Measurements from ENCODE around the gene RAP1A.

The RAP1A gene

GRCh38 chr1:111719674-111720132, 100.1 kb downstream of the RAP1A start:
- DNase-seq (ENCODE audit: low read depth): no peak

DNA sequence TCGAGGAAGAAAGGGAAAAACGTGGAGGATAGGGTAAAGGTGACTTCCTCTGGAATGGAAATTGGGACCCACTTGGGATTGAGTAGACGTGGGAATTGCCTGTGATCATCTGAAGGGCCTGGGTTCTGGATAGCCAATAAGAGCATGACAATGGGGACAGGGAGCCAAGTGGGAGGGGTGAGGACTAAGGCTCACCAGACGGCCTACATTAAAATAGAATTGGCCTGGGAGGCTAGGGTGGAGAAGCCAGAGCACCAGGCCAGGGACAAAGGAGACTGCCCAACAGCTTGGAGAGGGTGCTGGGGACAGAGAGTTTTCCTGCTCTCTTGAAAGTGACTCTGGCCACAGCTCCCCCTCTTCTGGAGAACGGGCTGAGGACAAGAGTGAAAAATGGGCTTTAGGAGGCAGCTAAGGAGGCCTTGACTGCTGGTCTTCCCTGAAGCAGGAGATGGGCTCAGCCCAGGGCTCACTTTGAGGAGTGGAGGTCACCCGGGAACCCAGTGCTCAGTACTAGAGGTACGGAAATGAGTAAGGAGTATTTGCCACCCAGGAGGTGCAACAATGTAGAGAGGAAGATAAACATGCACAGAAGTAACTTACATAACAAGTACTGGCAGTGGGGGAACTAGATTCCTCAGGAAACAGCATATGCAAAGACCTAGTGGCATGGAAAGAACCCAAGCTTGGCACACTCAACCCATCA, 100.8 kb downstream of the RAP1A start:
- DNase-seq (ENCODE audit: low read depth): no peak

DNA sequence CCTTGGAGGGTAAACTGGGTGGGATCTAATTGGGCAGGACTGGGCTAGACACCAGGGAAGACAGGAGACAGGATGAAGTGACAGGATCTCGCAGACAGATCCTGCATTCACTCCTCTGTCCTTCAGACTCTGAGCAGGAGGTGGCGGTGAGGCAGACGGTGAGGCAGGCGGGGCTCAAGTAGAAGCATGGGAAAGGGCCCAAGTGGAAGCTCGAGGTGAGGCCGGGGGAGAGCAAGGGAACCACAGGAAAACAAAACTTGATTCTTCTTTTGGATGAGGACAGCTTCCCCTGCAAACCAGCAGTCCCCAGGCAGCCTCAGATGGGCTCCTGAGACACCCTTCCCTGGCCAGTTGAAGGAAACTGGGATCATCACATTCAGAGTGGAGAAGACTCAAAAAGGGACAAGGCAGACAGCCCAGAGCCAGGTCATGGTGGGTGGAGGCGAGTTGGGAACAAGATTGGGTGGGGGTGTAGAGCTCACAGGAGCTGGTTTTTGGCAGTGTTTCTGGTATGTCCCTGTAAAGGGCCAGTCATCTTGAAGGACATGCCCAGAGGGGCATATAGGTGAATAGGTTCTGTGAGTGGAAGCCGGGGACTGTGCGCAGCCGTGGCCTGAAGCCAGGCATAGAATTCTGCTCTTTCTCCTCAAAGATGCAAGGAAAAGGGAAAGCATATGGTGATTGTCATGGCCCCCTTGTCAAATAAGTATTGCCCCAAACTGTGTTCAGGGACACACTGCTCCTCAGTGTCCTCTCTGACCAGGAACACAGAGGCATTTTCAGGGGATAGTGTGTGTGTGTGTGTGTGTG, 101.6 kb downstream of the RAP1A start:
- no peak for DNase-seq (ENCODE audit: low read depth)

- DNase-seq (ENCODE audit: low read depth): no peak
These were observed 103.7 kb downstream of the RAP1A start for GRCh38 chr1:111723091-111723806.

DNA sequence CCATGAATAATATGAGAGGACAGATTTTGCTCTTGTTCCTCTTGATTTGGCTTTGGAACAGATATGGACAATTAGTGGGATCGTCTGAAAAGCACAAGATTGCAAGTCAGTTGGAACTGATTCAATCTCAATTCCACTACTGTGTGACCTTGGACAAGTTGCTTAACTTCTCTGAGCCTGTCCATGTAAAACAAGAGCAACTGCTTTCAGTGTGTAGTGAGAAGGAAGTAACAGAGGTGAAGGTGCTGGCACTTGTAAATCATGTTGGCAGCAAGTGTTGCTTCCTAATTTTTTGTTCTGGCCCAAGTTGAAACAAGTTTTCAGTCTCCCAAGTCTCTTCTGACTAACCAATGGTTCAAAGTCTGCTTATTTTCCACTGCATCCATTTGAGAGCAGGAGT, 104.3 kb downstream of the RAP1A start:
- no peak for DNase-seq (ENCODE audit: low read depth)

DNA sequence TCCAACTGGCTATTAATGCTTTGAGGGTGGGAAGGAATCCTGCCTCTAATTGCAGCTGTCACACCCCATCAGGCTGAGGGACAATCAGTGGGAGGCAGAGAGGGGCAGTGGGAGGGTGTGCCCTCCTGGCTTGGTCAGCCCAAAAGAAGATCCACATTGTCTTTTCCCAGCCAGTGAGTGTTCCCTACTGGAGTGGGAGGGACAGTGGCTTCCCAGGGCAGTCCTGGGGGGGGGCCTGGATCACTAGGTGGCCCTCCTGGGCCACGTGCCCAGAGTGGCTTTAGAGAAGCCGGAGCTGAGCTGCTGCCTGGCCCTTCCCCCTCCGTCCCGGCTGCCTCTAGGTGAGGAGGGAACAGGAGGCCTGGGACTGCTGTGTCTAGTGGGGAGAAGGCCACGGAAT, 105.6 kb downstream of the RAP1A start:
- DNase-seq (ENCODE audit: low read depth): no peak

GRCh38 chr1:111727056-111727455, 107.5 kb downstream of the RAP1A start:
- DNase-seq (ENCODE audit: low read depth): no peak

DNA sequence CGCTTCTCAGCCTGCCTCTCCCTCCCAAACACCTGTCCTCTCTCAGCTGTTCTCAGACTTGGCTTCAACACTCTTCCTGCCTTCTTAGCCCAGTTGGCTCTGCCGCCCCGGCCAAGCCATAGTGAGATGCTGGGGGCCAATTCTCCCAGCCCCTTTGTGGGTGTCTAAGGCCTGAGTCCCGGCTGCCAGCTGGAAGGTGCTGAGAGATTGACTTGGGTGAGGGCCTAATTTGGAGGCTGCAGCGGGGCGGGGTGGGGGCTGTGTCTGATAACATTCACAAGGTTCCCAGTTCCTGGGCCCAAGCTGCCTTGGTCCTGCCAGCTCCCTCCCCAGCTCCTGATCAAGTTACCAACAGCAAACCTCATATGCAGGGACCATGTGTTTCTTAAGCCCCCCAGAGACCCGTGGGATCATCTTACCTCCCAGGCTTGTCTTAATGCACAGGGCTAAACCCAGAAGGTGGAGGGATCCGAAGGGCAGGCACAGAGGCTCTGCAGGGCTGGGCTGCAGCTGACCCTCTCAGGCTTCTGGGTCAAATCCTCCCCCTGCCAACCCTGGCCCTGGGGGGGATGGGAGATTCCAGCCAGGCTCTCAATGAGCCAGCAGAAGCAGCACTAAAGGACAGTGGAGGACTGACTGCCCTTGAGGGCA, 109.8 kb downstream of the RAP1A start:
- no peak for DNase-seq (ENCODE audit: low read depth)

GRCh38 chr1:111729946-111730681, 110.5 kb downstream of the RAP1A start:
- DNase-seq (ENCODE audit: low read depth): no peak

- DNase-seq (ENCODE audit: low read depth): no peak
These were observed 111.1 kb downstream of the RAP1A start for GRCh38 chr1:111730706-111731105.

- DNase-seq (ENCODE audit: low read depth): no peak
These were observed 112.4 kb downstream of the RAP1A start for GRCh38 chr1:111731956-111732355.

- no peak for DNase-seq (ENCODE audit: low read depth)
These were observed 113.1 kb downstream of the RAP1A start for GRCh38 chr1:111732718-111733117.

GRCh38 chr1:111733183-111733991, 113.8 kb downstream of the RAP1A start:
- no peak for DNase-seq (ENCODE audit: low read depth)

- no peak for DNase-seq (ENCODE audit: low read depth)
These were observed 114.4 kb downstream of the RAP1A start for GRCh38 chr1:111733992-111734341.

GRCh38 chr1:111734426-111734825, 114.8 kb downstream of the RAP1A start:
- DNase-seq (ENCODE audit: low read depth): no peak

DNA sequence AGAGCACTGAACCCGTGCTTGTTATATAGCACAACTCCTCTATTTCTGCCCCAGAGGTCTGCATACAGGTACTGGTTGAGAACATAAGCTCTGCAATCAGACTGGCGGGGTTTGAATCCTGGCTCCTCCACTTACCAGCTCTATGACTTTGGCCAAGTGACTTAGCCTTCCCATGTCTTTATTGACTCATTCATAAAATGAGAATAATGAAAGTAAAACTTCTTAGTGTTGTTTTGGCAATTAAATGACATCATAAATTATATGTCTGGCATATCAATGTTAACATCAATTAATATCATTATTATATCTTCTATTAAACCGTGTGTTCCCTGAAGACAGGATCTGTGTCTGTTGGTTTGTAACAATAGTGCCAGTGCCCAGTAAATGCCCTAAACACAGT, 115.3 kb downstream of the RAP1A start:
- DNase-seq (ENCODE audit: low read depth): no peak

- no peak for DNase-seq (ENCODE audit: low read depth)
These were observed 115.7 kb downstream of the RAP1A start for GRCh38 chr1:111735321-111735720.

- DNase-seq (ENCODE audit: low read depth): no peak
These were observed 116.4 kb downstream of the RAP1A start for GRCh38 chr1:111735858-111736544.

DNA sequence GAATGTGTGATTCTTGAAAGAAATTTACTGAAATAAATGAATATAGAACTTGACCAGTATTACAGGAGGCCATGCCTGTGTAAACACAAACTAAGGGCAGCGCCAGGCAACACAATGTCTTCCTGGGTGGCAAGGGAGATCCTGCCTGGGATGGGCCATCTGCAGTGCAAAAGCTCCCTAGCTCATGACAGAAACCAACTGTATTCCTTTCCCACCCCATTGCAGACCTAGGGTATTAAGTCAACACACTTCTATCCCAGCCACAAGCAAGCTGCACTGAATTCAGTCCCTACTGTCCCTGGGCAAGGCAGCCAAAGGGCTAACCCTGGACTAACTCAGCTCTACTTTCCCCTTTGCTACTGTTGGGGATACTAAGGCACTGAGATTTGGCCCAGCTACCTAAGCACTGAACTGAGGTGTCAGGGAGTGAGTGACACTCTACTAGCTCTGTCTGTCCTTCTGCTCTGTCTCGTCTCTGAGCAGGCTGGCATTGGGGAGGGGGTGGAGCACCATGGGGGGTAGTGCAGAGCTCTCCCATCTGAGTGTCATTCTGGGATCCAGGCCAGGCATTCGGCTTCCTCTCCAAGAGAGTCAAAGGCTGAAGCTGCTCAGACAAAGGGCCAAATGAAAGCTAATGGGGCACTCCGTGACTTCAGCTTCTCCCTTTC, 117.1 kb downstream of the RAP1A start:
- DNase-seq (ENCODE audit: low read depth): no peak
